Measurements from ENCODE around the gene SOCS7. TPM values are rescaled to one million over a fixed set of nuclear protein-coding genes. Genes with fewer than 3 reads are reported as not detected.

SOCS7 gene
- total RNA-seq, 2 donors from 2014 or later = 11.4 to 15.3 TPM

DNA sequence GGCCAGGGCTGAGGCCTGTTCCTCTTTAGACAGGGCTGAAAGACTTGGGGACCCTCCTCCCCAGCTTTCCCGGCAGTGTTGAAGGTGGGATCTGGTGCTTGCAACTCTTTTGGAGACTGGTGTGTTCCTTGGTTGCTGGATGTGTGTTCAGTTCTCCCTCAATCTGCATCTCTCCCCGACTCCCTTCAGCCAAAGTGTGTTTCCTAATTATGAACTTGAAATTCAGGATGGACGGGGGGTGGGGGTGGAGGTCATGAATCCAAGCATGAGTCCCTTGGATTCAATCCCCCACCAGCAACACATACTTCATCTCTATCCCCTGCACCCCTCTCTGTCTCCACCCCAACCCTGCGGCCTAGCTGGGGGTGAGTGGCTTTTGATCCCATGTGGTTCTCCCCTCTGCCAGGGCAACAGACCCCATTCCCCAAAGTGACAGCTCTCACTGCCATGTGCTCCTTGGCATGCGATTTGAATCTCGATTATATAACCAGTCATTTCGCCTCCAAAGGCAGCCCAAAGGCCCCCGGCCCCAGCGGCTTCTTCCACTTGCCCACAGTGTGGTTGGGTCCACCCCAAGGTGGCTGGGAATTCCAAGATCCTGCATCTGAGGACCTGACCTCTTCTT is 77.9 kb downstream of the SOCS7 start:
- Histone ChIP-seq H3K27ac (peak overlapping the region; percentile 85), H3K4me1 (peaks cover 4% of the 10 kb centered on the region), H3K36me3 (no peaks in the 10 kb centered on the region), H3K4me3 (peak overlapping the region; percentile 71), H3K9ac (ENCODE audit: low read depth in 2 of 2, low read length in 2 of 2) (peak overlapping the region; percentile 32 to 34), H3K9me3 (no peaks in the 10 kb centered on the region), H3K27me3 (no peaks in the 10 kb centered on the region)
- intact Hi-C loops (cut with DNase I) = no loop called here
- TF ChIP-seq, protein P1, sequence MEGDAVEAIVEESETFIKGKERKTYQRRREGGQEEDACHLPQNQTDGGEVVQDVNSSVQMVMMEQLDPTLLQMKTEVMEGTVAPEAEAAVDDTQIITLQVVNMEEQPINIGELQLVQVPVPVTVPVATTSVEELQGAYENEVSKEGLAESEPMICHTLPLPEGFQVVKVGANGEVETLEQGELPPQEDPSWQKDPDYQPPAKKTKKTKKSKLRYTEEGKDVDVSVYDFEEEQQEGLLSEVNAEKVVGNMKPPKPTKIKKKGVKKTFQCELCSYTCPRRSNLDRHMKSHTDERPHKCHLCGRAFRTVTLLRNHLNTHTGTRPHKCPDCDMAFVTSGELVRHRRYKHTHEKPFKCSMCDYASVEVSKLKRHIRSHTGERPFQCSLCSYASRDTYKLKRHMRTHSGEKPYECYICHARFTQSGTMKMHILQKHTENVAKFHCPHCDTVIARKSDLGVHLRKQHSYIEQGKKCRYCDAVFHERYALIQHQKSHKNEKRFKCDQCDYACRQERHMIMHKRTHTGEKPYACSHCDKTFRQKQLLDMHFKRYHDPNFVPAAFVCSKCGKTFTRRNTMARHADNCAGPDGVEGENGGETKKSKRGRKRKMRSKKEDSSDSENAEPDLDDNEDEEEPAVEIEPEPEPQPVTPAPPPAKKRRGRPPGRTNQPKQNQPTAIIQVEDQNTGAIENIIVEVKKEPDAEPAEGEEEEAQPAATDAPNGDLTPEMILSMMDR (IDR thresholded peaks at IDR 0.05) = no peak
- DNase-seq = no peak

DNA sequence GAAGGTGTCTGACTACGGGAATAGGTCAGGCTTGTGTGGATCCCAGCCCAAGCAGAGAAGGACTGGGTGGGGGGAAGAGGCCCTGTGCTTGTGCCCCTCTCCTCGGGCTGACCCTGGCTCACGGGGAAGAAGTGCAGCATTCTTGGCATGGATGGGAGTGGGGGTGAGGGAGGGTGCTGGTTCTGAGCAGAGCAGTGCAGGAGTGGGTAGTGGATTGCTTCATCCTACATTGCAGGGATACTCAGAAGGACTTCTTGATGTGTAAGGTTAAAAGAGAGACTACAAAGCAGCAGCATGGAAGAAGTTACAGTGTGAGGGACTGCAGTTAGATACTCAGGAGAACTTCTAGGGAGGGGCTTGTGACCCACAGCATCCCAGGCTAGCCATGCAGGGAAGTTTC is 78.7 kb downstream of the SOCS7 start:
- H3K36me3 ChIP-seq = no peaks in the 10 kb centered on the region
- intact Hi-C loops (cut with DNase I) = no loop called here
- TF ChIP-seq, protein P1 (IDR thresholded peaks at IDR 0.05) = no peak
- DNase-seq = no peak
- H3K9me3 ChIP-seq = no peaks in the 10 kb centered on the region
- H3K9ac ChIP-seq (ENCODE audit: low read depth in 2 of 2, low read length in 2 of 2) = no peak overlapping the region
- H3K4me1 ChIP-seq = peaks cover 4% of the 10 kb centered on the region
- H3K27ac ChIP-seq = no peak overlapping the region
- H3K4me3 ChIP-seq = no peak overlapping the region
- no peaks in the 10 kb centered on the region for H3K27me3 ChIP-seq

GRCh38 chr17:38430822-38431221 is 79.2 kb downstream of the SOCS7 start:
- Histone ChIP-seq H3K4me1 (peaks cover 4% of the 10 kb centered on the region), H3K4me3 (no peak overlapping the region), H3K27ac (no peak overlapping the region), H3K27me3 (no peaks in the 10 kb centered on the region), H3K9me3 (no peaks in the 10 kb centered on the region), H3K36me3 (no peaks in the 10 kb centered on the region), H3K9ac (ENCODE audit: low read depth in 2 of 2, low read length in 2 of 2) (no peak overlapping the region)
- TF ChIP-seq, protein P1 (IDR thresholded peaks at IDR 0.05) = no peak
- intact Hi-C loops (cut with DNase I) = no loop called here
- no peak for DNase-seq

DNA sequence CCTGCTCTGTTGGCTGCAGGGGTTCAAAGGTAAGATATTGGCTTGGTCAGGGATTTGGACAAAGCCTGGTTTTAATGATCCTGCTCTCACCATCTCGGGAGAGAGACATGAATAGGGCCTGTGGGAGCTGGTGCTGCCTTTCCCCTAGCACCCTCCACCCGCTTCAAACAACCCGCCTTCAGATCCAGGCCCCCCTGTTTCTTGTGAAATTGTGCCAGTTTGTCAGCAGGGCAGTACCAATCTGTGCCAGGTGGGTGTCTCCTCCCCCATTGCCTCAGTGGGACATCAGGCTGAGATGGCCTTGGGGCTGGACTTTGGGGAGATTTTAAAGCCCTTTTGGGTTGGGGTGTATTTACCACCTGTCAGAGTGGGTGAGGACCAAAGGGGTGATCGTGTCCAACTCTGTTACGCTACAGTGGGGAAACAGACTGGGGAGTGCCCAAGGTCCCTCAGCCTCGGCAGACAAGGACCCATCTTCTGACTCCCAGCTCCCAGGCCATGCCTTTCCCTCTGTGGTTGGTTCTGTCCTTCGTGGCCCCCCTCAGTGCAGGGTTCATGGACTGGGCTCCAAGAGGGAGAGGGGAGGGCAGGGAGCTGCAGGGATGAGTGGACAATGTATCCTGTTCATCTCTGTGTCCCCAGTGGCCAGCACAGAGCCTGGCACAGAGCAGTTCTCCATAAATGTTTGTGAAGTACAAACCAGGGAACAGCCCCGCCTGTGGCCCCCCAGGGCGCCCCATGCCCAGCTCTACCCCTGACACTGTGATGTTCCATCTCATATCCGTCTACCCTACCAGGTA is 79.9 kb downstream of the SOCS7 start:
- Histone ChIP-seq H3K36me3 (no peaks in the 10 kb centered on the region), H3K9me3 (no peaks in the 10 kb centered on the region), H3K4me3 (no peak overlapping the region), H3K27ac (no peak overlapping the region), H3K9ac (ENCODE audit: low read depth in 2 of 2, low read length in 2 of 2) (no peak overlapping the region), H3K4me1 (peaks cover 4% of the 10 kb centered on the region), H3K27me3 (no peaks in the 10 kb centered on the region)
- intact Hi-C loops (cut with DNase I) = no loop called here
- no peak for DNase-seq
- TF ChIP-seq, protein P1 (IDR thresholded peaks at IDR 0.05) = no peak

- H3K9ac ChIP-seq (ENCODE audit: low read depth in 2 of 2, low read length in 2 of 2) = peak overlapping the region in 1 of 2 donors; percentile 3
- no peaks in the 10 kb centered on the region for H3K27me3 ChIP-seq
- TF ChIP-seq, protein P1 (IDR thresholded peaks at IDR 0.05) = no peak
- no peak overlapping the region for H3K27ac ChIP-seq
- intact Hi-C loops (cut with DNase I) = no loop called here
- H3K9me3 ChIP-seq = no peaks in the 10 kb centered on the region
- no peak overlapping the region for H3K4me3 ChIP-seq
- no peaks in the 10 kb centered on the region for H3K4me1 ChIP-seq
- H3K36me3 ChIP-seq = no peaks in the 10 kb centered on the region
- DNase-seq = no peak
Measured at GRCh38 chr17:38434178-38434665, 82.6 kb downstream of the SOCS7 start.

All from colonic mucosa (tissue), 4 donors.